HFF-Myc (cell line): Measurements from ENCODE around the gene FAAP100.

ENCODE experiments used
- DNase-seq: peaks from one replicate; pipeline ENCODE4 v3.0.0-alpha.2; 2011; ENCODE audit warnings: low read depth; ENCODE audit errors: extremely low read depth
- H3K4me3 ChIP-seq: replicated peaks from 2 replicates; pipeline ENCODE4 v1.5.1; 2011; ENCODE audit warnings: low read depth, mild to moderate bottlenecking, control low read depth, low read length
- CTCF ChIP-seq: IDR thresholded peaks from 2 replicates; pipeline ENCODE4 v1.5.1; 2012; ENCODE audit warnings: mild to moderate bottlenecking, low read depth, low read length, control low read depth; ENCODE audit errors: missing control alignments

The FAAP100 gene

GRCh38 chr17:81570964-81571363 is 18.8 kb upstream of the FAAP100 start:
- TF ChIP-seq CTCF = no peak
- no peak for DNase-seq

GRCh38 chr17:81569986-81570514 is 17.9 kb upstream of the FAAP100 start:
- no peak for TF ChIP-seq CTCF
- DNase-seq = no peak

More at GRCh38 chr17:81570964-81571363, 18.8 kb upstream of the FAAP100 start:
- no peak overlapping the region for H3K4me3 ChIP-seq

GRCh38 chr17:81568416-81568815 is 16.3 kb upstream of the FAAP100 start:
- no peak for DNase-seq
- no peak for TF ChIP-seq CTCF
- H3K4me3 ChIP-seq = no peak overlapping the region

More at GRCh38 chr17:81569986-81570514, 17.9 kb upstream of the FAAP100 start:
- no peak overlapping the region for H3K4me3 ChIP-seq

- no peak for DNase-seq
- no peak for TF ChIP-seq CTCF
- H3K4me3 ChIP-seq = peak overlapping the region; percentile 20
Observed at GRCh38 chr17:81567191-81567590, 15.0 kb upstream of the FAAP100 start.

DNA sequence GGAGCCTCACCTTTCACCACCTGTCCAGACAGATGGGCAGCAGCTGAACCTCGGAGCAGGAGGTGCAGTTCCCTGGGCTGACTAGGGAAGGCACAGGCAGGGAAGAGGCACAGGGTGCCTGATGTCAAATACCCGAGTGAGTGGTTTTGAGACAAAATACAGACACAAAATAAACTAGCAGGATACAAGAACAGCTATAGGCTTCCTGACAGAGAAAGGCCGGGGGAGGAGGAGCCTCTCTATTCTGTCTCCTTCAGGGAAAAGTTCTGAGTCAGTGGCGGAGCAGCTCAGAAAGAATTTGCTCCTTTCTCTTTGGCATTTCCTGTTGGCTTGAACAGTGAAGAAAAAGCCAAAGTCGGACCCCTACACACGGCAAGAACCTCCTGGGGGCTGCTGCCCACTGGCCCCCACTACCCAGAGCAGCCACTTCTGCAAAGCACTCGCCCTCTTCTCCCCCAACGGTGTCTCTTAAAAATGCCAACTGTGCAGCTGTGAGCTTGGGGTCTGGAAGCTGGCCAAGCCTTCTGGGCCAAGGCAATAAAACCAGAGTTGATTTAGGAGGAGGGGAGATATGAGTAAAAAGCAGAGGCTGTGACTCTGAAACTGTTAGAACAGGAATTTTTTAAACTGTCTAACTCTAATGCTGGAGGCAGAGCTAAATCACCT is 14.4 kb upstream of the FAAP100 start:
- peak overlapping the region; percentile 8; the same call in 1 of the 2 replicates for H3K4me3 ChIP-seq
- peak; percentile 84 for DNase-seq
- TF ChIP-seq CTCF = no peak

- no peak overlapping the region for H3K4me3 ChIP-seq
- DNase-seq = no peak
- no peak for TF ChIP-seq CTCF
Observed at GRCh38 chr17:81565231-81565630, 13.1 kb upstream of the FAAP100 start.
